HEK293 (cell line): ENCODE measurements around the gene ACTR8.

ENCODE experiments used
- BCL11B ChIP-seq: fragments of 450-650 bp; formaldehyde crosslinking; IDR thresholded peaks from 2 replicates; pipeline ENCODE4 v1.5.1; 2016; ENCODE audit warnings: low read depth, missing biosample characterization, missing genetic modification characterization
- MYNN ChIP-seq: fragments of 450-650 bp; formaldehyde crosslinking; IDR thresholded peaks from 2 replicates; pipeline ENCODE4 v1.5.1; 2016; ENCODE audit warnings: missing biosample characterization, missing genetic modification characterization, borderline replicate concordance
- ZNF362 ChIP-seq: fragments of 450-650 bp; formaldehyde crosslinking; IDR thresholded peaks from 2 replicates; pipeline ENCODE4 v1.5.1; 2016; ENCODE audit warnings: missing biosample characterization, missing genetic modification characterization
- ZNF747 ChIP-seq: fragments of 450-650 bp; formaldehyde crosslinking; IDR thresholded peaks from 2 replicates; pipeline ENCODE4 v1.5.1; 2016; ENCODE audit warnings: missing biosample characterization, missing genetic modification characterization
- ZNF837 ChIP-seq: fragments of 450-650 bp; formaldehyde crosslinking; IDR thresholded peaks from 2 replicates; pipeline ENCODE4 v1.5.1; 2016; ENCODE audit warnings: missing biosample characterization, missing genetic modification characterization
- TF ChIP-seq, protein P1 (sequence below): fragments of 450-650 bp; formaldehyde crosslinking; IDR thresholded peaks from 2 replicates; pipeline ENCODE4 v1.5.1; 2016; ENCODE audit warnings: missing biosample characterization, missing genetic modification characterization
- TF ChIP-seq, protein P2 (sequence below): fragments of 450-650 bp; formaldehyde crosslinking; IDR thresholded peaks from 2 replicates; pipeline ENCODE4 v1.5.1; 2016; ENCODE audit warnings: missing biosample characterization, missing genetic modification characterization

GRCh38 chr3:53819163-53819868 lies 62.6 kb downstream of the ACTR8 start:
- TF ChIP-seq ZNF747 (no peak), ZNF837 (tag by site-specific recombination) (no peak), ZNF362 (no peak), BCL11B (tag by site-specific recombination) (no peak), MYNN (tag by site-specific recombination) (no peak)
- TF ChIP-seq, protein P1, sequence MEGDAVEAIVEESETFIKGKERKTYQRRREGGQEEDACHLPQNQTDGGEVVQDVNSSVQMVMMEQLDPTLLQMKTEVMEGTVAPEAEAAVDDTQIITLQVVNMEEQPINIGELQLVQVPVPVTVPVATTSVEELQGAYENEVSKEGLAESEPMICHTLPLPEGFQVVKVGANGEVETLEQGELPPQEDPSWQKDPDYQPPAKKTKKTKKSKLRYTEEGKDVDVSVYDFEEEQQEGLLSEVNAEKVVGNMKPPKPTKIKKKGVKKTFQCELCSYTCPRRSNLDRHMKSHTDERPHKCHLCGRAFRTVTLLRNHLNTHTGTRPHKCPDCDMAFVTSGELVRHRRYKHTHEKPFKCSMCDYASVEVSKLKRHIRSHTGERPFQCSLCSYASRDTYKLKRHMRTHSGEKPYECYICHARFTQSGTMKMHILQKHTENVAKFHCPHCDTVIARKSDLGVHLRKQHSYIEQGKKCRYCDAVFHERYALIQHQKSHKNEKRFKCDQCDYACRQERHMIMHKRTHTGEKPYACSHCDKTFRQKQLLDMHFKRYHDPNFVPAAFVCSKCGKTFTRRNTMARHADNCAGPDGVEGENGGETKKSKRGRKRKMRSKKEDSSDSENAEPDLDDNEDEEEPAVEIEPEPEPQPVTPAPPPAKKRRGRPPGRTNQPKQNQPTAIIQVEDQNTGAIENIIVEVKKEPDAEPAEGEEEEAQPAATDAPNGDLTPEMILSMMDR (tag by site-specific recombination), result no peak
- TF ChIP-seq, protein P2, sequence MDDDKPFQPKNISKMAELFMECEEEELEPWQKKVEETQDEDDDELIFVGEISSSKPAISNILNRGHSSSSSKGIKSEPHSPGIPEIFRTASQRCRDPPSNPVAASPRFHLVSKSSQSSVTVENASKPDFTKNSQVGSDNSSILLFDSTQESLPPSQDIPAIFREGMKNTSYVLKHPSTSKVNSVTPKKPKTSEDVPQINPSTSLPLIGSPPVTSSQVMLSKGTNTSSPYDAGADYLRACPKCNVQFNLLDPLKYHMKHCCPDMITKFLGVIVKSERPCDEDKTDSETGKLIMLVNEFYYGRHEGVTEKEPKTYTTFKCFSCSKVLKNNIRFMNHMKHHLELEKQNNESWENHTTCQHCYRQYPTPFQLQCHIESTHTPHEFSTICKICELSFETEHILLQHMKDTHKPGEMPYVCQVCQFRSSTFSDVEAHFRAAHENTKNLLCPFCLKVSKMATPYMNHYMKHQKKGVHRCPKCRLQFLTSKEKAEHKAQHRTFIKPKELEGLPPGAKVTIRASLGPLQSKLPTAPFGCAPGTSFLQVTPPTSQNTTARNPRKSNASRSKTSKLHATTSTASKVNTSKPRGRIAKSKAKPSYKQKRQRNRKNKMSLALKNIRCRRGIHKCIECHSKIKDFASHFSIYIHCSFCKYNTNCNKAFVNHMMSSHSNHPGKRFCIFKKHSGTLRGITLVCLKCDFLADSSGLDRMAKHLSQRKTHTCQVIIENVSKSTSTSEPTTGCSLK, result no peak
